ENCODE results near the gene SUCLG2.

- no peak for TF ChIP-seq PBX3 (IDR thresholded peaks at IDR 0.05)
- TF ChIP-seq RFX5 (IDR thresholded peaks at IDR 0.05), result no peak
- no peak for TF ChIP-seq CHD4 (IDR thresholded peaks at IDR 0.05; ENCODE audit: borderline replicate concordance)
- TF ChIP-seq SMC3 (IDR thresholded peaks at IDR 0.05), result no peak
- TF ChIP-seq GATA3 (IDR thresholded peaks at IDR 0.05; ENCODE audit: borderline replicate concordance), result no peak
- no peak for TF ChIP-seq HOXA7 (CRISPR knock-in tag; IDR thresholded peaks at IDR 0.05)
- TF ChIP-seq PHF8 (IDR thresholded peaks at IDR 0.05; ENCODE audit: borderline replicate concordance, low read depth), result no peak
- TF ChIP-seq POLR2A (IDR thresholded peaks at IDR 0.05; ENCODE audit: low read length), result no peak
- TF ChIP-seq ESRRA (IDR thresholded peaks at IDR 0.05; ENCODE audit: borderline replicate concordance, low read length), result no peak
- no peak for TF ChIP-seq MYC (IDR thresholded peaks at IDR 0.05; ENCODE audit: borderline replicate concordance, low read length)
- TF ChIP-seq RCOR1 (IDR thresholded peaks at IDR 0.05; ENCODE audit: low read depth, low read length), result no peak
Measured at GRCh38 chr3:67587811-67588210, 66.6 kb downstream of the SUCLG2 start.
